ENCODE measurements around the gene ANGPTL4. TPM values are rescaled to one million over a fixed set of nuclear protein-coding genes. Genes with fewer than 3 reads are reported as not detected.

ANGPTL4 gene
- total and polyA plus RNA-seq, 2 of the 13 experiments (the other 11 are each of a cell fraction or from before 2014, with no cell fraction given), result 0.80 to 21.7 TPM

DNA sequence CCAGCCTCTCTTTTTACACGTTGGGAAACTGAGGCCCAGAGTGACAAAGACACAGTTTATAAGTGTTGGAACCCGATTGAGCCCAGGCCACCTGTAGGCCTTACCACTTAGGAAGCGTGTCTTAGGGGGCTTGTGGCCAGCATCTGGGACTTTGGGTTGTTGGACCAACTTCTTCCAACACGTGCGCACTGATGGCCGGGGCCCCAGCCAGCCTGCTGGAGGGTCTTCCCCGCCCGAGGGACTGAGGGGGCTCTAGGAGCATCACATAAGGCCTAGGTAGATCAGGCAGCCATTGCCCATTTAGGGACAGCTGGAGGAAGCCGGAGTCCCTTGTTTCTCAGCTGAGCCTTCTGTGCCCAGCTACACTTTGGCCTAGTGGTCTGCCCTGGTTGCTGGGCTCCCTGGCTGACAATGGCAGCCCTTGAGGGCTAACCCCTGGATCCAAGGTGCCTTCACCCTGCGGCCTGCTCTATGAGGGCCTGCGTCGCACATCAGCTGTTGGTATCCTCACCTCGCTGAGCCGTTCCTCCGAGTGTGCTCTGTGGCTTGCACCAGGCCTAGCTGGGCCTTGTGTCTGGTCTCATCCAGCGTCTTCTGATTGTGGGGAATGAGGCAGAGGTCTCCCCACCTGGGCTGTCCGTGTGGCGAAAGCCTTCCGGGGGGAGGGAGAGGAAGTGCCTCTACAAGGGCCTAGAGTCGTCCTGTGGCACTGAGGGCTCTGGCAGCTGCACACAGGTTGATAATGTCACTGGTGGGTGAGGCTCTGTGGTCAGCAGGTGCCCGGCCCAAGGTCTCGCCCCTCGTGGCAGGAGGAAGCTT lies 27.5 kb downstream of the ANGPTL4 start:
- peaks cover 43% of the 10 kb centered on the region for H3K79me2 ChIP-seq (ENCODE audit: insufficient read depth, low read length)
- FAIRE-seq (no peak), ATAC-seq (no peak), DNase-seq (ENCODE audit: low spot score) (no peak)
- H3K4me2 ChIP-seq (ENCODE audit: low read depth, low read length), result peak overlapping the region; percentile 95
- peaks cover 9% of the 10 kb centered on the region for H4K20me1 ChIP-seq (ENCODE audit: insufficient read depth, low read length)
- peaks cover 89% of the 10 kb centered on the region for H3K4me1 ChIP-seq (ENCODE audit: insufficient read depth, low read length)
- peak overlapping the region; percentile 53 for H3K27ac ChIP-seq (ENCODE audit: extremely low read length, insufficient read depth, low read length)
- TSS peak; percentile 71 for BruUV-seq (replicated peaks)
- H3K36me3 ChIP-seq (replicated peaks in 1 of 2; ENCODE audit: control insufficient read depth in 1 of 2, insufficient read depth in 2 of 2, low read length in 2 of 2), result no peaks in the 10 kb centered on the region
- no peaks in the 10 kb centered on the region for H3K9me3 ChIP-seq (ENCODE audit: low read length)
- POLR2A ChIA-PET, result interaction anchor here (0.6 to 3.0 kb wide), 27 partner anchors 9 to 135 kb away, joined by 3 to 41 read pairs (median 6); partner anchors contain the start of genes ANGPTL4, HNRNPM, MARCHF2 and NDUFA7
- no peak overlapping the region for H2AFZ ChIP-seq (ENCODE audit: low read length)
- H3K4me3 ChIP-seq (replicated peaks in 1 of 3; ENCODE audit: insufficient read depth in 1 of 3, low read depth in 2 of 3, low read length in 3 of 3), result peak overlapping the region; percentile 49 to 69 (median 58)
- in situ Hi-C loops (cut with HindIII; ENCODE audit: extremely low pct_ligation_motif_present, low pct_unique_long_range_greater_than_20kb), result no loop called here
- CTCF ChIA-PET (ENCODE audit: low intra/inter-chr PET ratio, low total read pairs), result interaction anchor here (1.4 kb wide), 1 partner anchor 38 kb away, joined by 3 read pairs; no protein-coding TSS in a partner anchor
- H3K9ac ChIP-seq (ENCODE audit: insufficient read depth, low read depth, low read length), result peak overlapping the region; percentile 64
- H3K27me3 ChIP-seq (ENCODE audit: control insufficient read depth in 1 of 2, insufficient read depth in 2 of 2, low read length in 2 of 2), result no peaks in the 10 kb centered on the region
- 66% methylated on average over 14 of the region's 23 CpGs for WGBS (ENCODE audit: low lambda C conversion rate)
- intact Hi-C loops (cut with micrococcal nuclease; ENCODE audit: unreplicated experiment), result no loop called here
- TF ChIP-seq MIER2 (CRISPR knock-in tag; IDR thresholded peaks at IDR 0.05) (no peak), ZNF576 (CRISPR knock-in tag; IDR thresholded peaks at IDR 0.05) (0 out of 2 replicates have a peak, but pooled peaks have one; percentile 51), RFX3 (CRISPR knock-in tag; IDR thresholded peaks at IDR 0.05) (no peak), SPEN (CRISPR knock-in tag; IDR thresholded peaks at IDR 0.05; ENCODE audit: low read depth) (no peak), RARA (CRISPR knock-in tag; IDR thresholded peaks at IDR 0.05) (no peak), GLI4 (CRISPR knock-in tag; IDR thresholded peaks at IDR 0.05; ENCODE audit: borderline replicate concordance) (no peak), ZBTB4 (CRISPR knock-in tag; IDR thresholded peaks at IDR 0.05; ENCODE audit: borderline replicate concordance) (0 out of 2 replicates have a peak, but pooled peaks have one; percentile 51), SAP130 (CRISPR knock-in tag; IDR thresholded peaks at IDR 0.05; ENCODE audit: low read depth) (0 out of 2 replicates have a peak, but pooled peaks have one; percentile 6), RARG (CRISPR knock-in tag; IDR thresholded peaks at IDR 0.05; ENCODE audit: low read depth) (no peak), ZBTB25 (CRISPR knock-in tag; IDR thresholded peaks at IDR 0.05) (no peak), CHD4 (IDR thresholded peaks at IDR 0.05; ENCODE audit: borderline replicate concordance, low read length) (no peak), ELF1 (CRISPR knock-in tag; IDR thresholded peaks at IDR 0.05) (no peak), PTBP1 (IDR thresholded peaks at IDR 0.05; ENCODE audit: low read depth, low read length, poor library complexity, severe bottlenecking) (no peak), DR1 (CRISPR knock-in tag; IDR thresholded peaks at IDR 0.05) (no peak), DMAP1 (CRISPR knock-in tag; IDR thresholded peaks at IDR 0.05) (no peak)
- TF ChIP-seq, protein P1, sequence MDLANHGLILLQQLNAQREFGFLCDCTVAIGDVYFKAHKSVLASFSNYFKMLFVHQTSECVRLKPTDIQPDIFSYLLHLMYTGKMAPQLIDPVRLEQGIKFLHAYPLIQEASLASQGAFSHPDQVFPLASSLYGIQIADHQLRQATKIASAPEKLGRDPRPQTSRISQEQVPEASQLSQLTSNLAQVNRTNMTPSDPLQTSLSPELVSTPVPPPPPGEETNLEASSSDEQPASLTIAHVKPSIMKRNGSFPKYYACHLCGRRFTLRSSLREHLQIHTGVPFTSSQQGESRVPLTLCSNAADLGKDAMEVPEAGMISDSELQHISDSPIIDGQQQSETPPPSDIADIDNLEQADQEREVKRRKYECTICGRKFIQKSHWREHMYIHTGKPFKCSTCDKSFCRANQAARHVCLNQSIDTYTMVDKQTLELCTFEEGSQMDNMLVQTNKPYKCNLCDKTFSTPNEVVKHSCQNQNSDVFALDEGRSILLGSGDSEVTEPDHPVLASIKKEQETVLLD (CRISPR knock-in tag; IDR thresholded peaks at IDR 0.05; ENCODE audit: low read depth), result no peak
